NCI-H1930 (cell line): ENCODE results near the gene RBBP5.
"Not testable (repeated sequence)": the region's sequence is repeated elsewhere in the genome, so short reads cannot be mapped to it uniquely, and the experiment has no call there.

Source experiments
- DNase-seq, 2 experiments: peaks; one replicate each; lab custom pipeline; 2025; lab: John Stamatoyannopoulos, UW

RBBP5 gene

DNA sequence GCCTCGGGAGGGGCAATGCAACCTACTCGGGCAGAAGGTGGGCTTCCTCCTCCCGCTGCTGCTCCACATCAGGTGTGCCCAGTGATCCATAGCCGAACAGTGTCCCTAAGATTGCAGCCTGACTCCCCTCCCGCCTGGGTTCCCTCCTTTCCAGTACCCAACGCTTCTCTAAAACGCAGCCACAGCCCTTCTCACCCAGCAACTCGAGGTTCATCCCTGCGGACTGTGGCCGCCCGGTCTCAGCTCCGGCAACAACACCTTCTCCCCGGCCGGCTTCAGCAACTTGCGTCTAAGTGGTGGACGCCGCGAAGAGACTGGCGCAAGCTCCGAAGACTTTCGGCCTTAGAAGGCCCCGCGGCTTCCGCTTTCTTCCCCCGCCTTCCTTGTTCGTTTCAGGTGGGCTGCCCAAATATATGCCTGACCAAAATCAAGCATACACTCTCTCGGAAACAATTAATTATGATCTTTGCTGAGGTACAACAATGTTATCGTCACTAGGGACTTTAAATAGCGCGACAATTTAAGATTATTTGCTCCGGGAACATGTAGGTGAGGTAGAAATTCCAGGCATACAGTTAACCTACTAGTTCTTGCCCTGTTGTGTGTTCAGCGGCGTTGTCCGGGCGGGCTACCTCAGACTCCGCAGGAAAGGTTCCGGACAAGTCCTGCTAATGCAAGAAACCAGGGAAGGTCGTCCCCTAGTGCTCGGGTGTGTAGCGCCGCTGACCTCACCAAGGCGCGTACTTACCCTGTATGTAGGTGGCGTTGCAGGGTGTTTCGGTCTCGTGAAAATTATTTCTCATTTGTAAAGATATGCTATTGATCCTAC lies at the start of gene RBBP5:
RBBP5 (minus strand) TSS at position 319 of the 829 bp plus-strand sequence; CDS start at position 214, 105 bp downstream.
- peak; percentile 95 to 98 for DNase-seq

DNA sequence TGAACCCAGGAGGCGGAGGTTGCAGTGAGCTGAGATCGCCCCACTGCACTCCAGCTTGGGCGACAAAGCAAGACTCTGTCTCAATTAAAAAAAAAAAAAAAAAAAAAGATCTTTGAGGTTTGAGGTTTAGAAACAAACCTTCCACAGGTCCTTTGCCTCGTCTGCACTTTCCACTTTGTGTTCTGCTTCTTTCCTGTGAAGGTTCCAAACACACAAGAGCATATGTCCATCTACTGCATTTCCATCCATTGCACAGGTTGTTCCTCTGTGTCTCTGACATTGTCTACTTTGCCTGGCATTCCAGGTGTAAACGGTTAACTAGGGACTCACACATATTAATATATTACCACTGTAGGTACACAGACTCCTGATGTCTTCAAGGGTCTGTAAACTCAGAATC lies 49.6 kb upstream of the RBBP5 start:
- no peak for DNase-seq

DNA sequence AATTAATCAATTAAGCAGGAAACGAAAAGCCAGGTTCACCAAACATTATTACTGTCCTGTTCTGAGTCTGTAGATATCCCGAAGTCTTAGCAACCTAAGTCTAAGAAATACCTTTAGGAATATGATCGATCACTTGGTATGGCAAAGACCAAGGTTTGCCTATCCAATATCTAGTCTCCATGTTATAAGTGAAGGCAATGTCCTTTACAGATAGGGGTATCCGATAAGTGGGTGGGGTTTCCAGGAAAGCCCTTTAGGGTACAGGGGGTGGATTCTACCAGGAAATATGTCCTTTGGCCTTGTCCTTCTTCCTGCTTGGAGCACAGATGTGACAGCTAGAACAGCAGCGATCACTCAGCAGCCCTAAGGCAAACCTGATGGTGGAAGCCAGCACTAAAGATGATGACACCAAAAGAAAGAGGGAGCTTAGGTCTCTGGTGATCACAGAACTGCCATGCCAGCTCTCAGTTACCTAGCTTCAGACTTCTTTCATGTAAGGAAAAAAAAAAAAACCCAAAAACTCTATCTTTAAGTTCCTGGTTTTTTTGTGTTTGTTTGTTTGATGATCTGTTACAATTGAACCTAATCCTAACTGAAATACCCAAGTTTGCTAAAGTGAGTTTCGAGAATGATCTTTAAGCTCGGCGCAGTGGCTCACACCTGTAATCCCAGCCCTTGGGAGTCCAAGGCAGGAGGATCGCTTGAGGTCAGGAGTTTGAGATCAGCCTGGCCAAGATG lies 48.9 kb upstream of the RBBP5 start:
- no peak for DNase-seq

GRCh38 chr1:205169248-205169647 lies 47.5 kb upstream of the RBBP5 start:
- DNase-seq = no peak

GRCh38 chr1:205168291-205168690 lies 46.5 kb upstream of the RBBP5 start:
- DNase-seq = no peak

- DNase-seq = no peak
These were observed 40.5 kb upstream of the RBBP5 start for GRCh38 chr1:205162301-205162700.

DNA sequence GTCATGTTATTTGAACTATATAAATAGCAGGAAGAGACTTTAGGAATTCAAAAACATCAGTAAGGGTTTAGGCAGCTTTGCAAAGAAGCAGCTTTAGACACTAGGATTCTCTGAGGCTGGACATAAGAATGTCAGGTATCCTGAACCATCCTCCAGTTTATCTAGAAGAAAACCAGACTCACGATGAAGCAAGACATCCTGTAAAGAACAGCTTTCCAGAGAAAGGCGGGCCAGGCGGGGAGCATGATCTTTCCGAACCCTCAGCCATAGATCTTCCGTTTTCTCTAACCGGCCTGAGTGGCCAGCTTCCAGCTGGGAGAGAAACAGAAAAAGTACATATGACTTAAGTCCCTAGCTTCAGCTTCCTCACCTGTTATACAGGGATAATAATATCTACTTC lies 39.3 kb upstream of the RBBP5 start:
- no peak for DNase-seq

DNA sequence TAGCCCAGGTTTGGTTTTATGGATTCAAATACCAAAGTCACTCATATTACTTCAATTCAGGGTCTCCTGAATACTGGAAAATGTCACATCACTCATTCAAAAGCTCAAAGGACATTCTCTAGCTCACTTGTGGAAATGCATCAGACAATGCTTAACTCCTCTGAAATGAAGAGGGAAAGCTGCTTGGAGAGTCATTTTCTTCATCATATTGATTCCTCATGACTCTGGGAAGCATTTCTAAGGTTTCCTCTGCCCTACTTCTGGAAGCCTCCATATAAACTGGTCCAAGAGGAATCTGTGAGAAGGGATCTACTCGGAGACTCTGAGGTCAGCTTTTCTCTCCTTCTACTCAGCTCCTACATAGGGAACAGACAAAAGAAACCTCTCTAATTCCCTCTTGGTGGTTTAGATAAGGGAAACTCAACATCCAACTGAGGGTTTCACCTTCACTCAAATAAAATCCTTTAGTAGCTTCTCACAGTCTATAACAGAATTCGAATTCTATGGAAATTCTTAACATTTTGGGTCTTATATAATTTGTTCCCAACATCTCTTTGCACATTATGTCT lies 36.4 kb upstream of the RBBP5 start:
- no peak for DNase-seq

- not testable (repeated sequence) for DNase-seq
These were observed 34.0 kb upstream of the RBBP5 start for GRCh38 chr1:205155665-205156377.

GRCh38 chr1:205152505-205152904 lies 30.7 kb upstream of the RBBP5 start:
- no peak for DNase-seq

DNA sequence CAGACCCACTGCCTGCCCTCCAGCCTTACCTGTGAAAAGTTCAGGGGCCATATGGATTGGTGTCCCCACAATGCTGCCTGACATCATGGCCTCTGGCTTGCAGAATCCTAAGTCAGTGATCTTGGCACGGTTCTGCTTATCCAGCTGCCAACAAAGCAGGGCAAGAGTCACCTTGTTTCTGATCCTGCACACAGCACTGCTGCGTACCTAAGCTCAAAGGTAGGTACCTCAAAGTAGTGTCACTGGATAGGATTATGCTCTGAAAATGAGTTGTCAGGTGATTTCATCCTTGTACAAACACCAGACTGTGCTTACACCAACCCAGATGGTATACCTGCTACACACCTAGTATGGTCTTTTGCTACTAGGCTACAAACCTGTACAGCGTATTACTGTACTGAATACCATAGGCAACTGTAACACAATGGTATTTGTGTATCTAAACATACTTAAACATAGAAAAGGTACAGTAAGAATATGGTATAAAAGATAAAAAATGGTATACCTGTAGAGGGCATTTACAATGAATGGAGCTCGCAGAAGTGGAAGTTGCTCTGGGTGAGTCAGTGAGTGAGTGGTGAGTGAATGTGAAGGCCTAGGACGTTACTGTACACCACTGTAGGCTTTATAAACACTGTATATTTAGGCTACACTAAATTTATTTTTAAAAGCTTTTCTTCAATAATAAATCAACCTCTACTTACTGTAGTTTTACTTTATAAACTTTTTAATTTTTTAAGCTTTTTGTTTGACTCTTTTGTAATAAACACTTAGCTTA lies 29.1 kb upstream of the RBBP5 start:
- no peak for DNase-seq

GRCh38 chr1:205147191-205147835 lies 25.5 kb upstream of the RBBP5 start:
- DNase-seq = no peak

DNA sequence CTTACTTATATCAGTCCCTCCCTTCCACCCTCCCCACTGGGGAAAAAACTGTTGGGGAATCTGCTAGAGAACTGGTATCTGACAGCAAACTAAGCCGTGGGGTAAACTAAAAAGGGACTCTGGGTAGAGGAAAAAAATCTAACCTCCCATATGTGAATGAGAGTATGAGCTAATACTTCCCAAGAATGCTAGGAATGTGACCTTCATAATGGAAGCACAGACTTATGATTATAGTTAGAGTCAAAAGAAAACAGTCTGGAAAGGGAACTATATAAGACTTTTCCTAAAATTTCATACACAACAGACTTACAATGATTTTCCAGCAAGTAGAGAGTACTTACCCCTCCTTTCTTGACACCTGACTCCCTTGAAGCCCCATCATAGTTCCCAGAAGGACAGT lies 23.0 kb upstream of the RBBP5 start:
- DNase-seq = no peak

- no peak for DNase-seq
These were observed 22.4 kb upstream of the RBBP5 start for GRCh38 chr1:205144046-205144720.

GRCh38 chr1:205142102-205142469 lies 20.3 kb upstream of the RBBP5 start:
- no peak for DNase-seq

GRCh38 chr1:205141236-205142101 lies 19.7 kb upstream of the RBBP5 start:
- DNase-seq = peak; percentile 8 to 55

GRCh38 chr1:205140113-205140512 lies 18.3 kb upstream of the RBBP5 start:
- no peak for DNase-seq

GRCh38 chr1:205137901-205138300 lies 16.1 kb upstream of the RBBP5 start:
- DNase-seq = no peak

GRCh38 chr1:205133287-205133686 lies 11.5 kb upstream of the RBBP5 start:
- no peak for DNase-seq
